OCI-LY7 (cell line): ENCODE results near the gene RNASEH1. TPM values are rescaled to one million over a fixed set of nuclear protein-coding genes. Genes with fewer than 3 reads are reported as not detected.
"Not testable (repeated sequence)": the region's sequence is repeated elsewhere in the genome, so short reads cannot be mapped to it uniquely, and the experiment has no call there.

Experiments used
- BruUV-seq: library from RNA; stranded (reverse); fragments of 400-500 nt; replicated peaks from 2 replicates; lab custom pipeline; 2021; lab: Mats Ljungman, UMichigan
- CTCF ChIA-PET: fragments of 300-600 bp; sonication (Branson Sonifier 250); formaldehyde crosslinking; loops from one replicate; lab custom pipeline; 2022; ENCODE audit warnings: antibody characterized with exemption; ENCODE audit not compliant: unreplicated experiment; lab: Charles Lee
- POLR2A ChIA-PET: fragments of 300-600 bp; sonication (Branson Sonifier 250); formaldehyde crosslinking; loops from one replicate; lab custom pipeline; 2022; ENCODE audit warnings: antibody characterized with exemption; lab: Charles Lee
- DNase-seq: peaks from one replicate; pipeline ENCODE4 v3.0.0-alpha.2; 2015; ENCODE audit warnings: low spot score
- H2AFZ ChIP-seq: fragments of 200-600 bp; sonication (generic), shearing (Covaris generic); 2 replicates; pipeline ENCODE4 v1.6.1; 2014; ENCODE audit warnings: mild to moderate bottlenecking, antibody characterized with exemption, low read length, moderate library complexity
- H3K27ac ChIP-seq: fragments of 200-600 bp; sonication (generic); 2 replicates; pipeline ENCODE4 v1.5.1; 2014; ENCODE audit warnings: mixed run types, low read depth, mild to moderate bottlenecking, moderate library complexity, low read length, inconsistent platforms; ENCODE audit not compliant: poor library complexity, severe bottlenecking
- H3K36me3 ChIP-seq: fragments of 200-600 bp; sonication (generic); 2 replicates; pipeline ENCODE4 v1.6.1; 2014; ENCODE audit warnings: mild to moderate bottlenecking, antibody characterized with exemption, low read length, moderate library complexity, mixed read lengths; ENCODE audit not compliant: insufficient read depth
- H3K4me1 ChIP-seq: fragments of 200-600 bp; sonication (generic); 2 replicates; pipeline ENCODE4 v1.5.1; 2014; ENCODE audit warnings: mild to moderate bottlenecking, low read length; ENCODE audit not compliant: insufficient read depth, poor library complexity, severe bottlenecking
- H3K4me2 ChIP-seq: fragments of 200-600 bp; sonication (generic); 2 replicates; pipeline ENCODE4 v1.6.1; 2014; ENCODE audit warnings: mild to moderate bottlenecking, low read length
- H3K4me3 ChIP-seq: fragments of 200-600 bp; sonication (generic); 2 replicates; pipeline ENCODE4 v1.5.1; 2014; ENCODE audit warnings: mild to moderate bottlenecking, low read depth, low read length; ENCODE audit not compliant: poor library complexity, severe bottlenecking
- H3K79me2 ChIP-seq: fragments of 200-600 bp; sonication (generic); 2 replicates; pipeline ENCODE4 v1.6.1; 2016; ENCODE audit warnings: low read depth, mild to moderate bottlenecking, low read length, moderate library complexity, mixed read lengths; ENCODE audit not compliant: insufficient read depth
- H3K9me2 ChIP-seq: fragments of 200-600 bp; sonication (generic); 2 replicates; pipeline ENCODE4 v1.6.1; 2016; ENCODE audit warnings: mild to moderate bottlenecking, low read length, mixed read lengths; ENCODE audit not compliant: insufficient read depth
- H3K9me3 ChIP-seq: fragments of 200-600 bp; sonication (generic); 2 replicates; pipeline ENCODE4 v1.6.1; 2014; ENCODE audit warnings: mild to moderate bottlenecking, mixed run types, low read length, mixed read lengths
- H4K20me1 ChIP-seq: fragments of 200-600 bp; sonication (generic); 2 replicates; pipeline ENCODE4 v1.6.1; 2014; ENCODE audit warnings: mild to moderate bottlenecking, antibody characterized with exemption, low read length, moderate library complexity, mixed read lengths; ENCODE audit not compliant: insufficient read depth
- EZH2phosphoT487 ChIP-seq: fragments of 200-600 bp; sonication (generic); IDR thresholded peaks from 2 replicates; pipeline ENCODE4 v1.6.1; 2018; ENCODE audit warnings: low read depth, borderline replicate concordance, mild to moderate bottlenecking, mixed run types, antibody characterized with exemption, low read length, moderate library complexity, mixed read lengths
- intact Hi-C: fragments of 100-400 bp; cut with micrococcal nuclease; formaldehyde crosslinking; loops from one replicate; pipeline ENCODE4 v1.10.0; 2022; ENCODE audit not compliant: unreplicated experiment
- total RNA-seq, 2 experiments: library from RNA; depleted of rRNA in 1 of 2; stranded (reverse); fragments of >200 nt in 1 of 2; shearing (Covaris generic) in 1 of 2; gene quantifications; 2 replicates each; pipeline ENCODE4 v1.2.3, GENCODE V29; 2014 to 2022
- TF ChIP-seq, protein P1 (sequence below): fragments of 200-600 bp; sonication (generic); conservative IDR thresholded peaks from 2 replicates; pipeline ENCODE4 v1.5.1; 2014; ENCODE audit warnings: mild to moderate bottlenecking, antibody characterized with exemption, low read length, moderate library complexity, mixed read lengths

RNASEH1 gene
- total RNA-seq, 2 experiments from 2014 or later: 35.7 to 48.2 TPM

- H3K9me3 ChIP-seq: no peaks in the 10 kb centered on the region
- peaks cover 13% of the 10 kb centered on the region for H4K20me1 ChIP-seq
- peaks cover 23% of the 10 kb centered on the region for H3K36me3 ChIP-seq
- ChIA-PET CTCF (no interaction called here), POLR2A (interaction anchor here (0.6 to 3.9 kb wide), 6 partner anchors 9 to 279 kb away, joined by 3 to 23 read pairs (median 8); partner anchors contain the start of gene RNASEH1)
- no TSS peak for BruUV-seq
- no peak overlapping the region for H3K27ac ChIP-seq
- no peaks in the 10 kb centered on the region for H3K9me2 ChIP-seq
- intact Hi-C loops: no loop called here
- peaks cover 27% of the 10 kb centered on the region for H3K4me1 ChIP-seq
- no peak overlapping the region for H3K4me3 ChIP-seq
- peaks cover 26% of the 10 kb centered on the region for H3K79me2 ChIP-seq
- no peak for DNase-seq
- TF ChIP-seq, protein P1, sequence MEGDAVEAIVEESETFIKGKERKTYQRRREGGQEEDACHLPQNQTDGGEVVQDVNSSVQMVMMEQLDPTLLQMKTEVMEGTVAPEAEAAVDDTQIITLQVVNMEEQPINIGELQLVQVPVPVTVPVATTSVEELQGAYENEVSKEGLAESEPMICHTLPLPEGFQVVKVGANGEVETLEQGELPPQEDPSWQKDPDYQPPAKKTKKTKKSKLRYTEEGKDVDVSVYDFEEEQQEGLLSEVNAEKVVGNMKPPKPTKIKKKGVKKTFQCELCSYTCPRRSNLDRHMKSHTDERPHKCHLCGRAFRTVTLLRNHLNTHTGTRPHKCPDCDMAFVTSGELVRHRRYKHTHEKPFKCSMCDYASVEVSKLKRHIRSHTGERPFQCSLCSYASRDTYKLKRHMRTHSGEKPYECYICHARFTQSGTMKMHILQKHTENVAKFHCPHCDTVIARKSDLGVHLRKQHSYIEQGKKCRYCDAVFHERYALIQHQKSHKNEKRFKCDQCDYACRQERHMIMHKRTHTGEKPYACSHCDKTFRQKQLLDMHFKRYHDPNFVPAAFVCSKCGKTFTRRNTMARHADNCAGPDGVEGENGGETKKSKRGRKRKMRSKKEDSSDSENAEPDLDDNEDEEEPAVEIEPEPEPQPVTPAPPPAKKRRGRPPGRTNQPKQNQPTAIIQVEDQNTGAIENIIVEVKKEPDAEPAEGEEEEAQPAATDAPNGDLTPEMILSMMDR: peak; percentile 58
- no peak for TF ChIP-seq EZH2phosphoT487
- H3K4me2 ChIP-seq: no peak overlapping the region
- no peak overlapping the region for H2AFZ ChIP-seq
These were observed 14.5 kb upstream of the RNASEH1 start for GRCh38 chr2:3572620-3573019.

GRCh38 chr2:3571284-3571683, 13.2 kb upstream of the RNASEH1 start:
- H3K9me3 ChIP-seq: no peaks in the 10 kb centered on the region
- intact Hi-C loops: no loop called here
- no peak overlapping the region for H2AFZ ChIP-seq
- CTCF ChIA-PET: no interaction called here
- POLR2A ChIA-PET: interaction anchor here (0.7 to 1.4 kb wide), 2 partner anchors 13 to 187 kb away, joined by 3 to 5 read pairs; partner anchors contain the start of gene RNASEH1
- peaks cover 12% of the 10 kb centered on the region for H3K79me2 ChIP-seq
- no peak overlapping the region for H3K27ac ChIP-seq
- H3K4me3 ChIP-seq: no peak overlapping the region
- H3K4me1 ChIP-seq: peaks cover 14% of the 10 kb centered on the region
- peaks cover 4% of the 10 kb centered on the region; the same call in 1 of the 2 replicates for H4K20me1 ChIP-seq
- no peak overlapping the region for H3K4me2 ChIP-seq
- DNase-seq: no peak
- peaks cover 10% of the 10 kb centered on the region for H3K36me3 ChIP-seq
- TF ChIP-seq, protein P1: no peak
- TF ChIP-seq EZH2phosphoT487: no peak
- no peaks in the 10 kb centered on the region for H3K9me2 ChIP-seq
- no TSS peak for BruUV-seq

DNA sequence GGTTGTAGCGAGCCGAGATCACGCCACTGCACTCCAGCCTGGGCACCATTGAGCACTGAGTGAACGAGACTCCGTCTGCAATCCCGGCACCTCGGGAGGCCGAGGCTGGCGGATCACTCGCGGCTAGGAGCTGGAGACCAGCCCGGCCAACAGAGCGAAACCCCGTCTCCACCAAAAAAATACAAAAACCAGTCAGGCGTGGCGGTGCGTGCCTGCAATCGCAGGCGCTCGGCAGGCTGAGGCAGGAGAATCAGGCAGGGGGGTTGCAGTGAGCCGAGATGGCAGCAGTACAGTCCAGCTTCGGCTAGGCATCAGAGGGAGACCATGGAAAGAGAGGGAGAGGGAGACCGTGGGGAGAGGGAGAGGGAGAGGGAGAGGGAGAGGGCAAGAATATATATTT, 11.5 kb upstream of the RNASEH1 start:
- H3K4me2 ChIP-seq, H2AFZ ChIP-seq, CTCF ChIA-PET, BruUV-seq, DNase-seq, H3K79me2 ChIP-seq, H3K9me3 ChIP-seq, H3K4me3 ChIP-seq, H3K27ac ChIP-seq, intact Hi-C loops, H4K20me1 ChIP-seq, H3K9me2 ChIP-seq, H3K36me3 ChIP-seq, POLR2A ChIA-PET: not testable (repeated sequence)
- peaks cover 12% of the 10 kb centered on the region for H3K4me1 ChIP-seq
